Mesothelial cell of epicardium (in vitro differentiated cells): ENCODE data around the gene HGF. TPM values are rescaled to one million over a fixed set of nuclear protein-coding genes. Genes with fewer than 3 reads are reported as not detected.

Source experiments
- DNase-seq, 2 experiments: peaks; one replicate each; pipeline ENCODE4 v3.0.0; 2021; ENCODE audit warnings: low spot score in 2 of 2; ENCODE audit not compliant: unreplicated experiment in 2 of 2
- H3K27ac Mint-ChIP-seq: 2 replicates; pipeline ENCODE4 v1.8.0; 2021; ENCODE audit warnings: mixed read lengths
- H3K27me3 Mint-ChIP-seq: 2 replicates; pipeline ENCODE4 v1.8.0; 2021; ENCODE audit warnings: low read depth, mixed read lengths
- H3K36me3 Mint-ChIP-seq: 2 replicates; pipeline ENCODE4 v1.8.0; 2021; ENCODE audit warnings: mixed read lengths
- H3K4me1 Mint-ChIP-seq: 2 replicates; pipeline ENCODE4 v1.8.0; 2021; ENCODE audit warnings: mixed read lengths
- H3K4me3 Mint-ChIP-seq: 2 replicates; pipeline ENCODE4 v1.8.0; 2021; ENCODE audit warnings: mild to moderate bottlenecking, moderate library complexity, mixed read lengths
- H3K9me3 Mint-ChIP-seq: 2 replicates; pipeline ENCODE4 v1.8.0; 2021; ENCODE audit warnings: mixed read lengths
- total RNA-seq: library from RNA; stranded (reverse); gene quantifications from 3 replicates; pipeline ENCODE4 v1.2.1, GENCODE V29; 2021
- TF ChIP-seq, protein P1 (sequence below): fragments of 200-600 bp; sonication (generic); IDR thresholded peaks from one replicate; pipeline ENCODE4 v1.5.0; 2021; ENCODE audit warnings: antibody characterized with exemption; ENCODE audit not compliant: unreplicated experiment

HGF gene
- total RNA-seq, 1 donor from 2014 or later, result 15.1 TPM

DNA sequence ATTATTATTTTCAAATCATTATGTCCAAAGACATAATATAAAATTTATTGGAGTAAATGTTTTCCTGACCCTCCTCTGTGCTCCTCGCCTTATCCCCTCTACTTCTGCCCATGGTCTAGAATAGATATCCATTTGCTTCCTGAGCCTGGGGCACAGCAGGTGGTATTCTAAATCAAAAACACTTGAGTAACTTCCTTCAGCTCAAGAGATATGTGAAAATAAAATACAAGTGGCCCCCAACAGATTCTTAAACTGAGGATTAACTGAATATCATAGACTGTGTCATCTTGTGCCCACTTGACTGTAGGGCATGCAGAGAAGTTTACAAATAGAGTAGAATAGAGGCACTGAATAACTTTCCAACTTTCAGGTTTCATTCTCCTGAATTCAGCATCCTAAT lies 59.1 kb downstream of the HGF start:
- TF ChIP-seq, protein P1, sequence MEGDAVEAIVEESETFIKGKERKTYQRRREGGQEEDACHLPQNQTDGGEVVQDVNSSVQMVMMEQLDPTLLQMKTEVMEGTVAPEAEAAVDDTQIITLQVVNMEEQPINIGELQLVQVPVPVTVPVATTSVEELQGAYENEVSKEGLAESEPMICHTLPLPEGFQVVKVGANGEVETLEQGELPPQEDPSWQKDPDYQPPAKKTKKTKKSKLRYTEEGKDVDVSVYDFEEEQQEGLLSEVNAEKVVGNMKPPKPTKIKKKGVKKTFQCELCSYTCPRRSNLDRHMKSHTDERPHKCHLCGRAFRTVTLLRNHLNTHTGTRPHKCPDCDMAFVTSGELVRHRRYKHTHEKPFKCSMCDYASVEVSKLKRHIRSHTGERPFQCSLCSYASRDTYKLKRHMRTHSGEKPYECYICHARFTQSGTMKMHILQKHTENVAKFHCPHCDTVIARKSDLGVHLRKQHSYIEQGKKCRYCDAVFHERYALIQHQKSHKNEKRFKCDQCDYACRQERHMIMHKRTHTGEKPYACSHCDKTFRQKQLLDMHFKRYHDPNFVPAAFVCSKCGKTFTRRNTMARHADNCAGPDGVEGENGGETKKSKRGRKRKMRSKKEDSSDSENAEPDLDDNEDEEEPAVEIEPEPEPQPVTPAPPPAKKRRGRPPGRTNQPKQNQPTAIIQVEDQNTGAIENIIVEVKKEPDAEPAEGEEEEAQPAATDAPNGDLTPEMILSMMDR, result no peak
- Mint-ChIP-seq H3K27me3 (no peaks in the 10 kb centered on the region), H3K4me1 (peaks cover 1% of the 10 kb centered on the region), H3K27ac (no peak overlapping the region), H3K4me3 (no peak overlapping the region), H3K36me3 (no peaks in the 10 kb centered on the region), H3K9me3 (peaks cover 3% of the 10 kb centered on the region)
- DNase-seq, result no peak

DNA sequence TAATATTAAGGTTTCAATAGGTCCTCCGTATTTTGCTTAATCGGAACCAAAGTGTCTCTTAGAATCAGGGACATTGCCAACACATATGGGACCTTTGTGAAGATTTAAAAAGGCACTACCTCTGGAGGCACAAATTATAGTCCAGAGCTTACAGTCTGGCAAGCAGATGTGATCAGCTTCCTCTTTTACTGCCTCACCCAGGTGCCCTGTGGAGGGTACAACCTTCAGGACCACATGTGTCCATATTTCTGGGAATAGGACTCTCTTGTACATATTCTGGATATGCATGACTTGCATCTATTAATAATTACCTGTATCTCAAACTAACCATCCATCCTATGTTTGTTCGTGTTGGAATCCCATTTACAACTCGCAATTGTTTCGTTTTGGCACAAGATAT lies 60.0 kb downstream of the HGF start:
- Mint-ChIP-seq H3K4me1 (peaks cover 1% of the 10 kb centered on the region), H3K4me3 (no peak overlapping the region), H3K36me3 (no peaks in the 10 kb centered on the region), H3K27ac (no peak overlapping the region), H3K27me3 (no peaks in the 10 kb centered on the region), H3K9me3 (peaks cover 3% of the 10 kb centered on the region)
- TF ChIP-seq, protein P1, result no peak
- DNase-seq, result no peak

DNA sequence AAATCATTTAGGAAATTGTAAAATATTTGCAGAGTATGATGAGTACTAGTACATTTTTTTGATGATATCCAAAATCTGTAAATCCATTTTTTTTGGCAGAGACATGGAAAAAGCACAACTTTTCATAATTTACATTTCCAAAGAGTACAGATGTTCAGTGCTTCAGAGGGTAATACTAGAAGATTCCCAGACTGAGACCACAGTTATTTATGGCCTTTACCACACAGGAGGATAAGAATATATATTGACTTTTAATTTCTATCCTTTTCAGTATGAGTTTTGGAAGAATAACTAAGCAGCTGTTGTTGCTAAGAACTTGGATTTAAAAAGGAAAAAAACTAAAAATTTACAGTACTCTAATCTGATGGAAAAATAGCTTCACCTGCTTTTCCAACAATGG lies 61.9 kb downstream of the HGF start:
- DNase-seq, result no peak
- TF ChIP-seq, protein P1, result no peak
- no peak overlapping the region for H3K4me3 Mint-ChIP-seq
- peaks cover 5% of the 10 kb centered on the region for H3K4me1 Mint-ChIP-seq
- H3K27ac Mint-ChIP-seq, result no peak overlapping the region
- H3K9me3 Mint-ChIP-seq, result no peaks in the 10 kb centered on the region
- no peaks in the 10 kb centered on the region for H3K27me3 Mint-ChIP-seq
- no peaks in the 10 kb centered on the region for H3K36me3 Mint-ChIP-seq

DNA sequence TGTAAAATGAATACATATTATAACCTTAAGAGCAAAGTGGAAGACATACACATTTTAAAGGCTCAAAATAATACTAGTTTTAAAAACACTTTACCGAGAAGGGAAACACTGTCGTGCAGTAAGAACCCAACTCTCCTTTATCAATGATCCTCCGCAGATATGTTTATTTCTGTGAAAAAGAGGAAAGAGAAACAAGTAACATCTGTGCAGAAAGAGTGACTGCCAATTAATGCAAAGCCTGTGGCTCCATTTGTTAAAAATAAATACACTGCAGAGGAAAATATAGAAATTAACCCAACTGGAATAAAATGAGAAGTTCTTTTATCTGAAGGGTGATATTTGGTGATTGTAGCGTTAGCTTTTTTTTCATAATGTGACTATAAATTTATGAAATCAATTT lies 62.7 kb downstream of the HGF start:
- TF ChIP-seq, protein P1, result no peak

DNA sequence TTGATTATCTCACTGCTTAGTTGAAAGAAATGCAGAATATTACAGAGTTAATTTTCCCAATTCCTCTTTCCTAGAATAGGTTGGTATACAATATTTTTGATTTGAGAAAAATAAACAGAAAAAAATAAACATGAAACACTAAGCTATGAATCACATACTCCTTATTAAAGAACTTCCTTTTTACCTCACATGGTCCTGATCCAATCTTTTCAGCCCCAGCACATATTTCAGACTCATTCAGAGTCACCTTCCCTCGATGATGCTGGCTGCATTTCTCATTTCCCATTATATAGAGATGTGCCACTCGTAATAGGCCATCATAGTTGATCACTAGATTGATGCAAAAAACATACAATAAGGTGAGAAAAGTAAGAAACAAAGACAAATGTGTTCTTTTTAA lies 64.6 kb downstream of the HGF start:
- TF ChIP-seq, protein P1, result no peak
- Mint-ChIP-seq H3K36me3 (peaks cover 3% of the 10 kb centered on the region), H3K4me3 (no peak overlapping the region), H3K4me1 (peaks cover 5% of the 10 kb centered on the region), H3K9me3 (no peaks in the 10 kb centered on the region), H3K27me3 (no peaks in the 10 kb centered on the region), H3K27ac (no peak overlapping the region)
- no peak for DNase-seq

More for the DNA sequence above, 62.7 kb downstream of the HGF start:
- H3K36me3 Mint-ChIP-seq, result peaks cover 3% of the 10 kb centered on the region
- no peak overlapping the region for H3K4me3 Mint-ChIP-seq
- H3K9me3 Mint-ChIP-seq, result no peaks in the 10 kb centered on the region
- no peak for DNase-seq
- no peaks in the 10 kb centered on the region for H3K27me3 Mint-ChIP-seq
- H3K27ac Mint-ChIP-seq, result no peak overlapping the region
- peaks cover 5% of the 10 kb centered on the region for H3K4me1 Mint-ChIP-seq

DNA sequence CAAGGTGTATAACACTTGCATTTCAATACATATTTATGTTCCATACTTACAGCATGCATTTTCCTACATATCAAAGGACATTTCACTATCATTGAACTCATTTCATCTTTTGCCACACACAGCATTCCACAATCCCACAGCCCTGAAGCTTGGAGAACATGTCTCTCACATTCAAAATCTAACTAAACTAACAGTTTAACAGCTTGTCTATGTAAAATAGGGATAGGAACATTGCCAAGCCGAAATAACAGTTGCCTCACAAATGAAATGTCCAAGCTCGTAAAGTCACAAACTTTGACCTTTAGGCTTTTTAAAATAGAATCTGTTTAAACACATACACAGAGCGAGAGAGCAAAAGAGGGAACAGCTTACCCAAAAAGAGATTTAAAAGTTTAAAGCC lies 65.3 kb downstream of the HGF start:
- Mint-ChIP-seq H3K4me1 (peaks cover 5% of the 10 kb centered on the region), H3K27me3 (no peaks in the 10 kb centered on the region), H3K4me3 (no peak overlapping the region), H3K36me3 (peaks cover 3% of the 10 kb centered on the region), H3K27ac (no peak overlapping the region), H3K9me3 (no peaks in the 10 kb centered on the region)
- TF ChIP-seq, protein P1, result no peak
- DNase-seq, result no peak
